Thyroid gland (tissue), 4 donors: ENCODE measurements around the gene HECTD4. TPM values are rescaled to one million over a fixed set of nuclear protein-coding genes. Genes with fewer than 3 reads are reported as not detected.

Source experiments
- DNase-seq, 2 donors: peaks; one replicate each; pipeline ENCODE4 v3.0.0-alpha.2; 2019
- H3K27ac ChIP-seq, 3 donors: fragments of 200-600 bp; sonication (generic); 1 replicate in 2 of 3; 2 replicates in 1 of 3; pipeline ENCODE4 v1.5.1; 2016 to 2019; ENCODE audit warnings: mild to moderate bottlenecking in 1 of 3, moderate library complexity in 1 of 3
- H3K27me3 ChIP-seq: fragments of 200-600 bp; sonication (generic); one replicate; pipeline ENCODE4 v1.5.1; 2019
- H3K36me3 ChIP-seq, 2 donors: fragments of 200-600 bp; sonication (generic); one replicate each; pipeline ENCODE4 v1.5.1; 2016 to 2019
- H3K4me1 ChIP-seq, 2 donors: fragments of 200-600 bp; sonication (generic); one replicate each; pipeline ENCODE4 v1.5.1; 2017 to 2019
- H3K4me3 ChIP-seq, 3 donors: fragments of 200-600 bp; sonication (generic); replicated peaks in 1 of 3; 1 replicate in 2 of 3; 2 replicates in 1 of 3; pipeline ENCODE4 v1.5.1; 2016; ENCODE audit warnings: mild to moderate bottlenecking in 1 of 3
- H3K9me3 ChIP-seq: fragments of 200-600 bp; sonication (generic); one replicate; pipeline ENCODE4 v1.5.1; 2017
- CTCF ChIP-seq, 6 experiments: fragments of 200-600 bp in 3 of 6; fragments of 450-650 bp in 3 of 6; sonication (generic) in 3 of 6; IDR thresholded peaks; one replicate each; pipeline ENCODE4 v1.5.1; 2016 to 2019; ENCODE audit warnings: antibody characterized with exemption in 6 of 6, mild to moderate bottlenecking in 2 of 6, inconsistent platforms in 1 of 6, moderate library complexity in 1 of 6
- POLR2A ChIP-seq, 2 donors: fragments of 450-650 bp; IDR thresholded peaks; one replicate each; pipeline ENCODE4 v1.6.1; 2017; ENCODE audit warnings: antibody characterized with exemption in 2 of 2, mild to moderate bottlenecking in 2 of 2, moderate library complexity in 1 of 2
- WGBS, 2 donors: methylation state at CpG; one replicate each; pipeline ENCODE4 v1.1.5; 2017; 5-methylcytosine and 5-hydroxymethylcytosine counted together
- intact Hi-C: fragments of 100-400 bp; cut with DNase I; formaldehyde crosslinking; loops from one replicate; pipeline ENCODE4 v1.15.1; 2023
- total RNA-seq, 4 donors: library from RNA; depleted of rRNA; stranded (reverse); fragments of >200 nt; gene quantifications; one replicate each; pipeline ENCODE4 v1.2.3, GENCODE V29; 2016

HECTD4 gene
- total RNA-seq, 4 donors from 2014 or later, result 68.5 to 115 (median 79.6) TPM

GRCh38 chr12:112333019-112333418 lies 49.2 kb downstream of the HECTD4 start:
- Histone ChIP-seq H3K4me3 (no peak overlapping the region), H3K4me1 (peaks cover 0 to 12% of the 10 kb centered on the region in 2 donors), H3K27me3 (no peaks in the 10 kb centered on the region), H3K36me3 (no peaks in the 10 kb centered on the region), H3K27ac (no peak overlapping the region), H3K9me3 (no peaks in the 10 kb centered on the region)
- TF ChIP-seq POLR2A (IDR thresholded peaks at IDR 0.05), result no peak
- TF ChIP-seq CTCF (IDR thresholded peaks at IDR 0.05), result no peak
- WGBS, 2 donors, result 72 to 83% methylated on average over 3 of the region's 3 CpGs
- intact Hi-C loops, result no loop called here
- DNase-seq, result no peak

DNA sequence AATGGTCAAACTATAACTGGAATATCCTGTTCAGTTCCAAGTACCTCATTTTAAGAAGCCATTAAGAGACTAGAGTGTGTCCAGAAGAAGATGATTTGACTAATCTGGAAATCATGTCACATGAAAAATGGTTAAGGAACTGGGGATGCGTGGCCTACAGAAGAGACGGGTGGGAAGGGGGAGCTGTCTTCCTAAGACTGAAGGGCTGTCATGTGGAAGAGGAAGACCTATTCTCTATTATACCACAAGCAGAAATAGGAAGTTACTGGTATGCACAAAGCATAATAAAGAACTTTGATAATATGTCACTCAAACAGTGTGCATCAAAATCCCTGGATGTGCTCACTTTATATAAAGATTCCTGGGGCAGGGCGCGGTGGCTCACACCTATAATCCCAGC lies 50.3 kb downstream of the HECTD4 start:
- no peak for TF ChIP-seq POLR2A (IDR thresholded peaks at IDR 0.05)
- no peak for TF ChIP-seq CTCF (IDR thresholded peaks at IDR 0.05)
- Histone ChIP-seq H3K4me1 (peaks cover 0 to 17% of the 10 kb centered on the region in 2 donors), H3K27ac (no peak overlapping the region), H3K36me3 (no peaks in the 10 kb centered on the region), H3K4me3 (no peak overlapping the region), H3K9me3 (no peaks in the 10 kb centered on the region), H3K27me3 (no peaks in the 10 kb centered on the region)
- 91 to 96% methylated on average over 4 of the region's 4 CpGs for WGBS, 2 donors
- no peak for DNase-seq
- intact Hi-C loops, result no loop called here

GRCh38 chr12:112330706-112331105 lies 51.5 kb downstream of the HECTD4 start:
- H3K4me1 ChIP-seq, result peaks cover 0 to 17% of the 10 kb centered on the region in 2 donors
- no peak for TF ChIP-seq CTCF (IDR thresholded peaks at IDR 0.05)
- TF ChIP-seq POLR2A (IDR thresholded peaks at IDR 0.05), result no peak
- 95 to 97% methylated on average over 4 of the region's 4 CpGs for WGBS, 2 donors
- H3K27me3 ChIP-seq, result no peaks in the 10 kb centered on the region
- no peaks in the 10 kb centered on the region for H3K9me3 ChIP-seq
- intact Hi-C loops, result no loop called here
- no peaks in the 10 kb centered on the region for H3K36me3 ChIP-seq
- H3K4me3 ChIP-seq, result no peak overlapping the region
- no peak for DNase-seq
- H3K27ac ChIP-seq, result no peak overlapping the region

DNA sequence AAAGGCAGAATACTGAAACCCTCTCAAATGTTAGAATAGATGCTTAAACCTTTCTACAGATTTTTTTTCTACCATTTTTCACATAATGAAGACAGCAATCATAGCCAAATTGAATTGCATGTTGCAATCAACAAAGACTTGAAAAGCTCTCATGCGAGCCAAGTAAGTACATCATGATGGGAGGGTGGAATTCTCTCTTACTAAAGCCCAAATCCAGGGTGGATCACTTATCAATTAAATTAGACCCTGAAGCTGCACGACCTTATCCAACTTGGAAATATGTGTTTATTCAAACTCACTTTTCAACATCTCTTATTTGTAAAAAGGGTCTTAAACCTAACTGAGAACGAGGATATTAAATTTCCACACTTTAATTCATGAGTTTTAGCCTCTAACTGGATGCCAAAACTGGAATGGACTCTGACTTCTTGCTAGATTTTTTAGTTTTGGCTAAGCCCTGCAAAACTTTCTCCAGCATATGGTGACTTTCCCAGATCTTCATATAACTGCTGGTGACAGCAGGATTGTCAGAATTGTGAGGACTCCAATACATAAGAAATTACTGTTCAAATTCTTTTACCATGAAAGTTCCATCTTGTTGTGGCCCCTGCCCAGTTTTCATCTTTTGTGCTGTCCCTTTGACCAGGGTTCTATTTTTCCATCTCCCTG lies 53.6 kb downstream of the HECTD4 start:
- no peaks in the 10 kb centered on the region for H3K27me3 ChIP-seq
- WGBS, 2 donors, result 57 to 76% methylated on average over 3 of the region's 3 CpGs
- no peaks in the 10 kb centered on the region for H3K36me3 ChIP-seq
- H3K4me3 ChIP-seq, result no peak overlapping the region
- TF ChIP-seq POLR2A (IDR thresholded peaks at IDR 0.05) (no peak), CTCF (IDR thresholded peaks at IDR 0.05) (no peak)
- no peak for DNase-seq
- no peak overlapping the region for H3K27ac ChIP-seq
- no peaks in the 10 kb centered on the region for H3K9me3 ChIP-seq
- H3K4me1 ChIP-seq, result peaks cover 0 to 17% of the 10 kb centered on the region in 2 donors
- intact Hi-C loops, result no loop called here

DNA sequence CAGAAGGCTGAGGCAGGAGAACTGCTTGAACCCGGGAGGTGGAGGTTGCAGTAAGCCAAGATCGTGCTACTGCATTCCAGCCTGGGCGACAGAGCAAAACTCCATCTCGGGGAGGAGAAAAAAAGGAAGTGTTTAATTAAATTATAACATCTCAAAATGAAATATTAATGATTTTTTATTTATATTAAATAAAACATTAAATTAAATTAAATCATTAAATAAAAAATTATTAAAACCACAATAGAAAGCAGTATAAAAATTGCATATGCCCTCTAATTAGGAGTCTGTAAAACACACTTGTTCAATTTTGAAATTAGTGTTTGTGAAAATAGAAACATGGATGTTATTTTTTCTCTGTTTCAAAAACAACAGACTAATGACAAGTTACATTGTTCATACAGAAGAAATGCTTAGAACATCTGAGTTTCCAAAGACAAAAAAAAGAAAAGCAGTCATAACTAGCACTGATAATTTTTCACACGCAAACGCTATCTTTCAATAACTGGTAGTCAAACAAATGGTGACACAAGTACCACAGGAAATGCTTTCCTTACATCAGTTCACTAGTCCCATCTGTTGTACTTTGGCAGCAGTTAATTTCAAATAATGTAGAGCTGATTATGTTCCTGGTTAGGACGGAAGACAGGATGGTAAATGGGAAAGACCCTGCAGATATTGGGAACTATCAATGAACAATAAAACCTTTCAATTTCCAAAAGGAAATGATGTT lies 54.9 kb downstream of the HECTD4 start:
- DNase-seq, result no peak
- no peaks in the 10 kb centered on the region for H3K27me3 ChIP-seq
- intact Hi-C loops, result no loop called here
- no peaks in the 10 kb centered on the region for H3K36me3 ChIP-seq
- WGBS, 2 donors, result 85 to 89% methylated on average over 7 of the region's 7 CpGs
- H3K27ac ChIP-seq, result no peak overlapping the region
- no peak overlapping the region for H3K4me3 ChIP-seq
- no peaks in the 10 kb centered on the region for H3K9me3 ChIP-seq
- no peak for TF ChIP-seq CTCF (IDR thresholded peaks at IDR 0.05)
- TF ChIP-seq POLR2A (IDR thresholded peaks at IDR 0.05), result no peak
- peaks cover 0 to 25% of the 10 kb centered on the region in 2 donors for H3K4me1 ChIP-seq
